Keratinocyte (primary cell): ENCODE data around the gene PCDH15. TPM values are rescaled to one million over a fixed set of nuclear protein-coding genes. Genes with fewer than 3 reads are reported as not detected.

Source experiments
- DNase-seq: peaks from one replicate; pipeline ENCODE4 v3.0.0-alpha.2; 2011; ENCODE audit warnings: low read depth, missing footprints, low spot score
- FAIRE-seq: peaks from 2 replicates; lab custom pipeline; 2011; peaks lifted over from hg19 to GRCh38; lab: Jason Lieb, UNC
- H2AFZ ChIP-seq: 2 replicates; pipeline ENCODE4 v1.6.0; 2012; ENCODE audit warnings: low read length, control low read depth, inconsistent platforms; ENCODE audit not compliant: control insufficient read depth
- H3K27ac ChIP-seq: 2 replicates; pipeline ENCODE4 v1.5.1; 2011; ENCODE audit warnings: low read length; ENCODE audit not compliant: control insufficient read depth, insufficient read depth
- H3K27me3 ChIP-seq: 3 replicates; pipeline ENCODE4 v1.6.0; 2011; ENCODE audit warnings: low read length; ENCODE audit not compliant: control insufficient read depth, insufficient read depth; ENCODE audit errors: extremely low read depth
- H3K36me3 ChIP-seq, 2 experiments: 2 replicates in 1 of 2; 3 replicates in 1 of 2; pipeline ENCODE4 v1.5.1; 2011; ENCODE audit warnings: low read length in 2 of 2, mild to moderate bottlenecking in 1 of 2; ENCODE audit not compliant: control insufficient read depth in 2 of 2, insufficient read depth in 2 of 2; ENCODE audit errors: extremely low read depth in 1 of 2
- H3K4me1 ChIP-seq: 3 replicates; pipeline ENCODE4 v1.5.1; 2011; ENCODE audit warnings: low read length; ENCODE audit not compliant: control insufficient read depth, insufficient read depth; ENCODE audit errors: extremely low read depth
- H3K4me2 ChIP-seq: 3 replicates; pipeline ENCODE4 v1.6.0; 2011; ENCODE audit warnings: low read depth, low read length; ENCODE audit not compliant: control insufficient read depth, insufficient read depth; ENCODE audit errors: extremely low read depth
- H3K4me3 ChIP-seq, 3 experiments: fragments of 200-600 bp in 1 of 3; sonication (generic) in 1 of 3; 2 replicates in 2 of 3; 3 replicates in 1 of 3; pipeline ENCODE4 v1.5.1; 2011 to 2016; ENCODE audit warnings: low read length in 3 of 3, mild to moderate bottlenecking in 3 of 3, control low read depth in 2 of 3, inconsistent platforms in 1 of 3, low read depth in 1 of 3, mixed read lengths in 1 of 3, mixed run types in 1 of 3, moderate library complexity in 1 of 3; ENCODE audit not compliant: control insufficient read depth in 2 of 3, insufficient read depth in 2 of 3; ENCODE audit errors: extremely low read depth in 1 of 3
- H3K79me2 ChIP-seq: 2 replicates; pipeline ENCODE4 v1.6.0; 2012; ENCODE audit warnings: low read length; ENCODE audit not compliant: control insufficient read depth, insufficient read depth
- H3K9ac ChIP-seq: 3 replicates; pipeline ENCODE4 v1.6.0; 2011; ENCODE audit warnings: low read length; ENCODE audit not compliant: control insufficient read depth, insufficient read depth; ENCODE audit errors: extremely low read depth
- H3K9me1 ChIP-seq: 3 replicates; pipeline ENCODE4 v1.6.0; 2011; ENCODE audit warnings: low read length; ENCODE audit not compliant: control insufficient read depth, insufficient read depth; ENCODE audit errors: extremely low read depth
- H3K9me3 ChIP-seq: 2 replicates; pipeline ENCODE4 v1.5.1; 2012; ENCODE audit warnings: low read depth, low read length; ENCODE audit not compliant: control insufficient read depth
- H4K20me1 ChIP-seq: 3 replicates; pipeline ENCODE4 v1.6.0; 2011; ENCODE audit warnings: low read length; ENCODE audit not compliant: control insufficient read depth, insufficient read depth; ENCODE audit errors: extremely low read depth
- CTCF ChIP-seq, 3 experiments: IDR thresholded peaks in 1 of 3; conservative IDR thresholded peaks in 1 of 3; optimal IDR thresholded peaks in 1 of 3; 2 replicates in 2 of 3; 3 replicates in 1 of 3; pipeline versions ENCODE3 to v1.5.1; 2011; ENCODE audit warnings: low read length in 3 of 3, mild to moderate bottlenecking in 3 of 3, moderate library complexity in 2 of 3, control low read depth in 1 of 3, inconsistent platforms in 1 of 3; ENCODE audit not compliant: insufficient read depth in 2 of 3; ENCODE audit errors: extremely low read depth in 1 of 3
- EZH2 ChIP-seq: IDR thresholded peaks from one replicate; pipeline ENCODE4 v1.6.1; 2012; ENCODE audit warnings: inconsistent platforms, mild to moderate bottlenecking, low read length, moderate library complexity
- dilution Hi-C: fragments of 300-500 bp; cut with MboI; formaldehyde crosslinking; loops from one replicate; pipeline ENCODE4 v1.7.0; 2020; ENCODE audit warnings: low sequenced_read_pairs; ENCODE audit not compliant: extremely low pct_ligation_motif_present
- polyA plus RNA-seq, 5 experiments: library from polyadenylated mRNA; depleted of rRNA in 3 of 5; stranded (reverse) in 3 of 5; stranded (forward) in 1 of 5; unstranded in 1 of 5; fragments of >200 nt; gene quantifications; 1 replicate in 1 of 5; 2 replicates in 3 of 5; 3 replicates in 1 of 5; pipeline versions ENCODE4 v1.2.1 to v1.2.3, GENCODE V29; 2011 to 2012; ENCODE audit warnings: missing spikeins in 2 of 5, low read depth in 1 of 5, low replicate concordance in 1 of 5

PCDH15 gene
- polyA plus RNA-seq, 1 donor (not counting 4 experiments of a cell fraction or from before 2014, with no cell fraction given) = not detected

- H3K27ac ChIP-seq = no peak overlapping the region
- no peaks in the 10 kb centered on the region for H3K36me3 ChIP-seq
- no peak overlapping the region for H3K9ac ChIP-seq
- no peaks in the 10 kb centered on the region for H3K9me3 ChIP-seq
- dilution Hi-C loops = no loop called here
- DNase-seq (no peak), FAIRE-seq (no peak)
- H3K79me2 ChIP-seq = no peaks in the 10 kb centered on the region
- H3K4me1 ChIP-seq = no peaks in the 10 kb centered on the region
- H2AFZ ChIP-seq = no peak overlapping the region
- H3K27me3 ChIP-seq = no peaks in the 10 kb centered on the region
- TF ChIP-seq CTCF (optimal IDR thresholded peaks at IDR 0.05 in 1 of 3, IDR thresholded peaks at IDR 0.05 in 1 of 3, conservative IDR thresholded peaks at IDR 0.05 in 1 of 3; ENCODE audit: extremely low read depth in 1 of 3, insufficient read depth in 2 of 3, low read length in 3 of 3) (no peak), EZH2 (no peak)
- no peak overlapping the region for H3K4me2 ChIP-seq
- no peaks in the 10 kb centered on the region for H4K20me1 ChIP-seq
- H3K9me1 ChIP-seq = no peaks in the 10 kb centered on the region
- H3K4me3 ChIP-seq = no peak overlapping the region
Observed at GRCh38 chr10:54487743-54488142, 313.3 kb downstream of the PCDH15 start.

GRCh38 chr10:54485971-54486370 is 315.1 kb downstream of the PCDH15 start:
- DNase-seq (no peak), FAIRE-seq (no peak)
- Histone ChIP-seq H2AFZ (no peak overlapping the region), H3K9ac (no peak overlapping the region), H3K4me2 (no peak overlapping the region), H3K27ac (no peak overlapping the region), H4K20me1 (no peaks in the 10 kb centered on the region), H3K9me3 (no peaks in the 10 kb centered on the region), H3K79me2 (no peaks in the 10 kb centered on the region), H3K4me3 (no peak overlapping the region), H3K36me3 (no peaks in the 10 kb centered on the region), H3K4me1 (no peaks in the 10 kb centered on the region), H3K9me1 (no peaks in the 10 kb centered on the region), H3K27me3 (no peaks in the 10 kb centered on the region)
- dilution Hi-C loops = no loop called here
- TF ChIP-seq EZH2 (no peak), CTCF (optimal IDR thresholded peaks at IDR 0.05 in 1 of 3, IDR thresholded peaks at IDR 0.05 in 1 of 3, conservative IDR thresholded peaks at IDR 0.05 in 1 of 3; ENCODE audit: extremely low read depth in 1 of 3, insufficient read depth in 2 of 3, low read length in 3 of 3) (no peak)
